Measurements from ENCODE around the gene GTF2IRD2. TPM values are rescaled to one million over a fixed set of nuclear protein-coding genes. Genes with fewer than 3 reads are reported as not detected.
"Not testable (repeated sequence)": the region's sequence is repeated elsewhere in the genome, so short reads cannot be mapped to it uniquely, and the experiment has no call there.

The GTF2IRD2 gene
- total RNA-seq (10 to 100 TPM; 13.5 to 37.7 (median 29.7) TPM), total RNA-seq (0.11 to 3.5 (median 1.6) reads per million in 29 experiments)
- total RNA-seq (2013): 26.8 TPM

GRCh38 chr7:74850833-74851721, at the start of gene GTF2IRD2:
TSS of gene GTF2IRD2 (minus strand) at chr7:74851605. CDS start at chr7:74836378, 15,227 bp downstream.
- H3K4me3 Mint-ChIP-seq: peak within 1 kb of the TSS; percentile 44 to 78 (median 70)
- WGBS (ENCODE audit: insufficient coverage): no CpG with 5 or more reads among the region's 97 CpGs
- H3K4me3 ChIP-seq (ENCODE audit: control insufficient read depth in 1 of 2, extremely low read depth in 1 of 2, low read length in 1 of 2); H3K9me3 ChIP-seq; H3K4me1 ChIP-seq (ENCODE audit: control insufficient read depth in 1 of 2, extremely low read depth in 1 of 2, insufficient read depth in 2 of 2, low read length in 2 of 2); H3K9me3 Mint-ChIP-seq; H3K36me3 ChIP-seq (ENCODE audit: control insufficient read depth in 2 of 2, extremely low read depth in 1 of 2, insufficient read depth in 1 of 2, low read length in 1 of 2); H3K27ac ChIP-seq (ENCODE audit: low read length); H3K36me3 Mint-ChIP-seq; CTCF ChIA-PET; H3K27me3 ChIP-seq (replicated peaks in 1 of 2; ENCODE audit: control insufficient read depth in 2 of 2, extremely low read depth in 1 of 2, insufficient read depth in 2 of 2, low read length in 1 of 2); POLR2A ChIA-PET; H3K4me1 Mint-ChIP-seq; H3K27me3 Mint-ChIP-seq: not testable (repeated sequence)
- peak; percentile 87 to 90 (median 89) for ATAC-seq (replicated peaks in 1 of 4)
- peak in 16 of 35 experiments; percentile 6 to 86 (median 68) for DNase-seq
- peak within 1 kb of the TSS; percentile 72 to 79 for H3K27ac Mint-ChIP-seq

GRCh38 chr7:74890158-74891123, 39.0 kb upstream of the GTF2IRD2 start:
- peak overlapping the region in 1 of 2 donors; percentile 57 for H3K4me3 ChIP-seq (ENCODE audit: control insufficient read depth in 1 of 2, extremely low read depth in 1 of 2, low read length in 1 of 2)
- H3K27ac ChIP-seq (ENCODE audit: low read length); POLR2A ChIA-PET; H3K36me3 ChIP-seq (ENCODE audit: control insufficient read depth in 2 of 2, extremely low read depth in 1 of 2, insufficient read depth in 1 of 2, low read length in 1 of 2); H3K4me1 Mint-ChIP-seq; H3K27me3 Mint-ChIP-seq; H3K9me3 ChIP-seq; H3K4me1 ChIP-seq (ENCODE audit: control insufficient read depth in 1 of 2, extremely low read depth in 1 of 2, insufficient read depth in 2 of 2, low read length in 2 of 2); H3K9me3 Mint-ChIP-seq; H3K27me3 ChIP-seq (replicated peaks in 1 of 2; ENCODE audit: control insufficient read depth in 2 of 2, extremely low read depth in 1 of 2, insufficient read depth in 2 of 2, low read length in 1 of 2); CTCF ChIA-PET; H3K36me3 Mint-ChIP-seq: not testable (repeated sequence)
- ATAC-seq (replicated peaks in 1 of 4) (peak; percentile 73 to 83 (median 80)), DNase-seq (peak; percentile 44 to 80 (median 69))
- Mint-ChIP-seq H3K27ac (peak overlapping the region; percentile 48 to 66), H3K4me3 (peak overlapping the region; percentile 76 to 84 (median 78))
- WGBS (ENCODE audit: insufficient coverage): 0% methylated on average over 27 of the region's 84 CpGs

DNA sequence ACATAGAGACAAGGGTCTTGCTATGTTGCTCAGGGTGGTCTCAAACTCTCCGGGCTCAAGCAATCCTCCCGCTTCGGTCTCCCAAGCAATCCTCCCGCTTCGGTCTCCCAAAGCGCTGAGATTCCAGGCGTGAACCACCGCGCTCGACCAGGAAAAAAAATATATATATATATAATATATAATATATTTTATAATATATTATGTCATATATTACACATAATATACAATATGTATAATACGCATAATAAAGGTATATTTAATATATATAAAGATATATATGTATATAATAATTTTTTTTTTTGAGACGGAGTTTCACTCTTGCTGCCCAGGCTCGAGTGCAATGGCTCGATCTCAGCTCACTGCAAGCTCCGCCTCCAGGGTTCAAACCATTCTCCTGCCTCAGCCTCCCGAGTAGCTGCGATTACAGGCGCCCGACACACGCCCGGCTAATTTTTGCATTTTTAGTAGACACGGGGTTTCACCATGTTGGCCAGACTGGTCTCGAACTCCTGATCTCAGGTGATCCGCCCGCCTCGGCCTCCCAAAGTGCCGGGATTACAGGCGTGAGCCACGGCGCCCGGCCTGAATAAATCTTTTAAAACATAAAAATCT, 38.2 kb upstream of the GTF2IRD2 start:
- no CpG with 5 or more reads among the region's 31 CpGs for WGBS (ENCODE audit: insufficient coverage)
- H3K27ac ChIP-seq (ENCODE audit: low read length); ATAC-seq (replicated peaks in 1 of 4); H3K27me3 Mint-ChIP-seq; H3K4me1 Mint-ChIP-seq; POLR2A ChIA-PET; CTCF ChIA-PET; H3K36me3 ChIP-seq (ENCODE audit: control insufficient read depth in 2 of 2, extremely low read depth in 1 of 2, insufficient read depth in 1 of 2, low read length in 1 of 2); H3K4me3 ChIP-seq (ENCODE audit: control insufficient read depth in 1 of 2, extremely low read depth in 1 of 2, low read length in 1 of 2); DNase-seq; H3K4me1 ChIP-seq (ENCODE audit: control insufficient read depth in 1 of 2, extremely low read depth in 1 of 2, insufficient read depth in 2 of 2, low read length in 2 of 2); H3K27me3 ChIP-seq (replicated peaks in 1 of 2; ENCODE audit: control insufficient read depth in 2 of 2, extremely low read depth in 1 of 2, insufficient read depth in 2 of 2, low read length in 1 of 2); H3K9me3 Mint-ChIP-seq; H3K36me3 Mint-ChIP-seq; H3K27ac Mint-ChIP-seq; H3K9me3 ChIP-seq: not testable (repeated sequence)
- peak overlapping the region in 1 of 3 donors; percentile 47 for H3K4me3 Mint-ChIP-seq

DNA sequence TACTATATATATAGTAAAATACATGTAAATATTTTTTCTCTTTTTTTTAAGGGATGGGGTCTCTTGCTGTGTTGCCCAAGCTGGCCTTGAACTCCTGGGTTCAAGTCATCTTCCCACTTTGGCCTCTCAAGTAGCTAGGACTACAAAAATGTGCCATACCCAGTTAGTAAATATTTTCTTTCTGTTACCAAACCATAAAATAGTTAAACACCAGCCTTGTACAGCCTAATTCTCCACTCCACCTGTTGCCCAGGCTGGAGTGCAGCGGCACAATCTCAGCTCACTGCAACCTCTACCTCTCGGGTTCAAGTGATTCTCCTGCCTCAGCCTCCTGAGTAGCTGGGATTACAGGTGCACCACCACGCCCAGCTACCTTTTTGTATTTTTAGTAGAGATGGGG, 33.9 kb upstream of the GTF2IRD2 start:
- ATAC-seq (replicated peaks in 1 of 4); DNase-seq; H3K4me3 ChIP-seq (ENCODE audit: control insufficient read depth in 1 of 2, extremely low read depth in 1 of 2, low read length in 1 of 2); H3K27ac Mint-ChIP-seq; H3K27me3 ChIP-seq (replicated peaks in 1 of 2; ENCODE audit: control insufficient read depth in 2 of 2, extremely low read depth in 1 of 2, insufficient read depth in 2 of 2, low read length in 1 of 2); H3K27ac ChIP-seq (ENCODE audit: low read length); H3K9me3 ChIP-seq; H3K36me3 Mint-ChIP-seq; H3K27me3 Mint-ChIP-seq; H3K36me3 ChIP-seq (ENCODE audit: control insufficient read depth in 2 of 2, extremely low read depth in 1 of 2, insufficient read depth in 1 of 2, low read length in 1 of 2); POLR2A ChIA-PET; H3K4me3 Mint-ChIP-seq; H3K9me3 Mint-ChIP-seq; H3K4me1 ChIP-seq (ENCODE audit: control insufficient read depth in 1 of 2, extremely low read depth in 1 of 2, insufficient read depth in 2 of 2, low read length in 2 of 2); H3K4me1 Mint-ChIP-seq; CTCF ChIA-PET: not testable (repeated sequence)
- no CpG with 5 or more reads among the region's 3 CpGs for WGBS (ENCODE audit: insufficient coverage)

DNA sequence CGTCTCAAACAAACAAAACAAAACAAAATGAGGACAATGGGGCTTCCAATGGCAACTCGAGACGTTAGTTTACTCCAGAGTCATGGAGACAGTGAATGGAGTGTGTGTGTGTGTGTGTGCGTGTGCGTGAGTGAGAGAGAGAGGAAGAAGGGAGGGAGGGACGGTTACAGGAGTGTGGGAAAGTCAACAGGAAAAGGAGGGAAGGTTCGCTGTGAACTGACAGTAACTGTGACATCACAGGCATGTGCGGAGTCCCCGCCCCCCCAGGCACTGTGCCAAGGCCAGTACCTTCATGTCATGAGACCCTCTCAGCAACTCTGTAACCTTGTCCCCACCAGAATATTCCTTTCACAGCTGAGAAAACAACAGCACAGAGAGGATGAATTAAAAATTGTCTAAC, 30.7 kb upstream of the GTF2IRD2 start:
- H3K4me3 Mint-ChIP-seq; H3K27ac ChIP-seq (ENCODE audit: low read length); ATAC-seq (replicated peaks in 1 of 4); H3K4me1 Mint-ChIP-seq; H3K9me3 Mint-ChIP-seq; POLR2A ChIA-PET; DNase-seq; H3K9me3 ChIP-seq; H3K27me3 ChIP-seq (replicated peaks in 1 of 2; ENCODE audit: control insufficient read depth in 2 of 2, extremely low read depth in 1 of 2, insufficient read depth in 2 of 2, low read length in 1 of 2); H3K4me1 ChIP-seq (ENCODE audit: control insufficient read depth in 1 of 2, extremely low read depth in 1 of 2, insufficient read depth in 2 of 2, low read length in 2 of 2); H3K27ac Mint-ChIP-seq; CTCF ChIA-PET; H3K27me3 Mint-ChIP-seq; H3K36me3 Mint-ChIP-seq; H3K4me3 ChIP-seq (ENCODE audit: control insufficient read depth in 1 of 2, extremely low read depth in 1 of 2, low read length in 1 of 2); H3K36me3 ChIP-seq (ENCODE audit: control insufficient read depth in 2 of 2, extremely low read depth in 1 of 2, insufficient read depth in 1 of 2, low read length in 1 of 2): not testable (repeated sequence)
- WGBS (ENCODE audit: insufficient coverage): no CpG with 5 or more reads among the region's 9 CpGs

- H3K4me3 Mint-ChIP-seq; H3K4me1 ChIP-seq (ENCODE audit: control insufficient read depth in 1 of 2, extremely low read depth in 1 of 2, insufficient read depth in 2 of 2, low read length in 2 of 2); H3K9me3 ChIP-seq; H3K4me3 ChIP-seq (ENCODE audit: control insufficient read depth in 1 of 2, extremely low read depth in 1 of 2, low read length in 1 of 2); H3K9me3 Mint-ChIP-seq; H3K27ac Mint-ChIP-seq; H3K36me3 ChIP-seq (ENCODE audit: control insufficient read depth in 2 of 2, extremely low read depth in 1 of 2, insufficient read depth in 1 of 2, low read length in 1 of 2); DNase-seq; H3K4me1 Mint-ChIP-seq; H3K36me3 Mint-ChIP-seq; H3K27me3 ChIP-seq (replicated peaks in 1 of 2; ENCODE audit: control insufficient read depth in 2 of 2, extremely low read depth in 1 of 2, insufficient read depth in 2 of 2, low read length in 1 of 2); POLR2A ChIA-PET; H3K27ac ChIP-seq (ENCODE audit: low read length); CTCF ChIA-PET; H3K27me3 Mint-ChIP-seq: not testable (repeated sequence)
- 100% methylated on average over 2 of the region's 20 CpGs for WGBS (ENCODE audit: insufficient coverage)
- peak in 2 of 4 experiments; percentile 17 to 19 for ATAC-seq (replicated peaks in 1 of 4)
Observed at GRCh38 chr7:74874748-74875512, 23.5 kb upstream of the GTF2IRD2 start.
